SIG-M5 treated with dmso at 0.1 percent for 504 hours (cell line): Measurements from ENCODE around the gene DUS4L.

Experiments used
- DNase-seq: peaks from one replicate; lab custom pipeline; 2025; ENCODE audit not compliant: unreplicated experiment; lab: John Stamatoyannopoulos, UW

DUS4L gene

GRCh38 chr7:107613439-107613838 is 49.7 kb downstream of the DUS4L start:
- no peak for DNase-seq

GRCh38 chr7:107613948-107614347 is 50.2 kb downstream of the DUS4L start:
- no peak for DNase-seq

GRCh38 chr7:107614425-107614824 is 50.7 kb downstream of the DUS4L start:
- peak; percentile 25 for DNase-seq

GRCh38 chr7:107615910-107616680 is 52.3 kb downstream of the DUS4L start:
- DNase-seq: no peak

- peak; percentile 67 for DNase-seq
Observed at GRCh38 chr7:107622429-107622828, 58.7 kb downstream of the DUS4L start.

GRCh38 chr7:107622894-107623293 is 59.1 kb downstream of the DUS4L start:
- no peak for DNase-seq

- no peak for DNase-seq
Observed at GRCh38 chr7:107627002-107627401, 63.2 kb downstream of the DUS4L start.
